DMS114 treated with DMSO at 0.1 percent for 48 hours (cell line): Measurements from ENCODE around the gene NRL.

Source experiments
- DNase-seq: peaks from one replicate; lab custom pipeline; 2025; ENCODE audit not compliant: unreplicated experiment; lab: John Stamatoyannopoulos, UW

Gene NRL

DNA sequence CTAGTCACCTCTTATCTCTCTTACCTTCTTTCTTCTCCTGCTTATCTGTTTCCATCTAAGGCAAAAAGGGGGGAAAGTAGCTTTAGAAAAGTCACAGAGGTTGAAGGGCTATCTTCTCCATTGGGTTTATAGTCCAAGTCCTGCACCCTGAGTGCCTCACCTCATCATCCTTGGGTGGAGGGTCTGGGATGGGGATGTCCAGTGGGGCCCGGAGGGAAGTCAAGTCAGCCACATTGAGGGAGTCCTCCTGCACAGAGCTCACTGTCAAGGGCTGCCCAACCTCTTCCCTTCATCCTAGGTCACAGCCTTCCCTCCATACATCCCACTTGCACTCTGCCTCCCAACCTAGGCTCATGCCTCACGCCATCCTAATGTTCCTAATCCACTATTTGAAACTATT lies 30.5 kb upstream of the NRL start:
- DNase-seq: no peak

DNA sequence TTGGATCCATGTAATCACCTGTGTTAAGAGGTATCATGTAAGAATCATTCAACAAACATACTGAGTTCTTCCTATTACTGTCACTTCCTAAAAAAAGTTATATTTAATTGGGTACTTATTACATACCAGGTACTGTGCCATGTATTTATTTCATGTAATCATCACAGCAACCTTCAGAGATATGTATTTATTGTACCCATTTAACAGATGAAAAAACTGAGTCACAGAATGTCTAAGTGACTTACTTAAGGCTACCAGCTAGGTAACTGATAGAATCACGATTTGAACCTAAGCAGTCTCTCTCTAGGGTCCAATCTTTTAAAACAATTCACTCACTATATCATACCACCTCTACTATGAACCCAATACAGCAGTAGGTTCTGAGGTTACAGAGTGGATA lies 29.7 kb upstream of the NRL start:
- no peak for DNase-seq

DNA sequence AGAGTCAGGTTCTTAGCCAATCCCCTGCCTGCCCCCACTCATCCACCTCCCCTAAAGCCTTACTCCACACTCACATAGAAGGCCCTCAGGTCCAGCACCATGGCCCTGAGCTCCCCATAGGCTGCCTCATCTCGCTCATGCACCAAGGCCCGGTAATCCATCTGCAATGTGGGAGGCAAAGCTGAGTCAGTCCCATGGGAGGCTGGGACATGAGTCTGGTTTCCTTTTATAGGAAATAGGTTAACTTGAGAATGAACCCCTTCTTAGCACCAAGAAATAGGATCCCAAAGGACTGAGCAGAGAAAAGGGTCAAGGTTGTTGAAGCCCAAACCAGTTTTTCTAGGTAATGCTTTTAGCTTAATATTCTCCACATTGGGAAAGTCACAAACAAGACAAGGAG lies 28.8 kb upstream of the NRL start:
- DNase-seq: no peak

DNA sequence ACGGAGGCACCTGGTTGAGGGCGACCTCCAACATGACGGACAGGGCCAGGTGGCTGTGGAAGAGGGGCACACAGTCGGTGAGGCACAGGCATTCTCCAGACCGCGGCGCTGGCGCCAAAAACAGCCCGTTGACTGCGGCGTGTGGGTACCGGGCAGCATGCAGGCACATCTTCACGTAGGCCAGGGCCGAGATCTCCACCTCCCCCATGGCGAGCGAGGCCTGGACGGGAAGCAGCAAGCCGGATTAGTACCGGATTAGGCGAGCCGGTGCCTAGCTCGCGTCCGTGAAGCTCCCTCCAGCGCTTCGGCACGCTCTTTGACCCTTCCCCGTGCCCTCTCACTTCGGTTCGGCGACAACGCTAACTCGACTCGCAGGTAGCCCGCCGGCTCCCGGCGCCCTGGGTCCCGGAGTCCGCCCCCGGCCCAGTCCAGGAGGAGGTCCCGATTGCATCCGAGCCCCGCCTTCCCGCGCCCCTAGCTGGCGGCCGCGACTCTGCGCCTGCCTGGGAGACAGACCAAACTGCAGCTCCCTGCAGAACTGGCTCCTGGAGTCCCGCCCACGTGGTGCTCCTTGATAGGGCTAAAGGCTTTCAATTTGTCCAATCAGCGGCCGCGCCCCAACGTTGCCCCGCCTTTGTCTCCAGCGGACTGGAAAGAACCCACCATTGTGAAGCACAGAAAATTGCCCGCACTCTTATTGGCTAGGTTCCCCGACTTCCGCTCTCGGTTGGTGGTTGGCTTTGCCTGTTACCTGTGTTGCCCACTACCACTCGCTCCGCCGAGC lies 26.5 kb upstream of the NRL start, which contains the start of gene EMC9:
Gene EMC9, minus strand, starts transcription at position 495 of the 784 bp plus-strand sequence. Its CDS starts 287 bp downstream, at position 208.
- peak; percentile 98 for DNase-seq

DNA sequence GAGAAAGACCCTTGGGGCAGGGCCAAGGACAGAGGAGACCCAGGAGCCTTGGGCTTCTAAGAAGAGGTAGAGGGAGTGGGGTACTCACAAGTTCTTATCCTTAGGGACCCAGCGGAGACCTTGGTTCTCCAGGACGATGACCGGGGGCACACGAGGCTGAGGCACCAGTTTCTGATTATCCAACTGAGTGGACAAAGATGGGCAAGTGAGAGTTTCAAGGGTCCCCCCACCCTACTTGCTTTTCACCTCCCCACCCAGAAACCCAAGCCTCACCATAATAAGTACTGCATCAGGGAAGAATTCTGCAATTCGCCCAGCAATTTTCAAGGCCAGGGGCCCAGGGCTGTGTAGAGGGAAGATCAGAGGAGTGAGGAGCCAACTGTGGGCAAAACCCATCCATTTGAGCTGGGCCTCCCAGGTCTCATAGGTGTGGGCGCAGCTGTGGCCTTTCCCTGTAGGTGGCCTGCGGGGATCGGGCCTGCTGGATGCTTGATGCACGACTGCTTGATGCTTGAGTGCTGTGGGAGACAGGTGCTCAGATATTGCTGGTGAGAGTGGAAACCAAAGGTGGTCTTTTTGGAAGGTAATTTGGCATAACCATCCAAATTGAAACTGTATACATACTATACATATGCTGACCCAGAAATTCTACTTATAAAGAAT lies 24.7 kb upstream of the NRL start:
- DNase-seq: no peak

DNA sequence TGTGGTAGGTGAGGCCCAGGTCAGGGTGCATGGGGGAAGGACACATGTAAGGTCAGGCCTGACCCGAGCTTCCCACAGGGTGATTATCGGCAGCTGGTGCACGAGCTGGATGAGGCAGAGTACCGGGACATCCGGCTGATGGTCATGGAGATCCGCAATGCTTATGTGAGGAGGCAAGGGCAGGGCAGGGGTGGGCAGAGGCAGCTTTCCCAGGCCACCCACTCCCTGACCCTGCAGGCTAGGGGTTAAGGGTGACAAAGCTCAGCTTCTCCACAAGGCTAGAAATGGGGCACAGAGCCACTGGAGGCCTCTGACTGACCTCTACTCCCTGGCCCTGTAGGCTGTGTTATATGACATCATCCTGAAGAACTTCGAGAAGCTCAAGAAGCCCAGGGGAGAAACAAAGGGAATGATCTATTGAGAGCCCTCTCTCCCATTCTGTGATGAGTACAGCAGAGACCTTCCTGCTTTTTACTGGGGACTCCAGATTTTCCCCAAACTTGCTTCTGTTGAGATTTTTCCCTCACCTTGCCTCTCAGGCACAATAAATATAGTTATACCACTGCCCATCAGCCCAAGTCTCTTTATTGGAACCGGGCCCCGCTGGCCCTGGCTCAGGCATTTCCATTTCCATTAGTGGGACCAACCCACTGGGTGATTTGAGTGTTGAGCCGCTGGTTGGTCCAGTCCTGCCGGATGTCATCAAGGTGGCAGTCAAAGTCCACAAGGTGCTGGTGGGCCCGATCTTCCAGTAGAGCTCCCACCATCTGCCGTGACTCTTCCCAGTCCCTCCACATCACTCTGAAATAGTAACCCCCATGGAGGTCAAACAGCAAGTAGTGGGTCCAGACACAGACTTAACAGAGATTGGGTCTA lies 23.9 kb upstream of the NRL start:
- no peak for DNase-seq

DNA sequence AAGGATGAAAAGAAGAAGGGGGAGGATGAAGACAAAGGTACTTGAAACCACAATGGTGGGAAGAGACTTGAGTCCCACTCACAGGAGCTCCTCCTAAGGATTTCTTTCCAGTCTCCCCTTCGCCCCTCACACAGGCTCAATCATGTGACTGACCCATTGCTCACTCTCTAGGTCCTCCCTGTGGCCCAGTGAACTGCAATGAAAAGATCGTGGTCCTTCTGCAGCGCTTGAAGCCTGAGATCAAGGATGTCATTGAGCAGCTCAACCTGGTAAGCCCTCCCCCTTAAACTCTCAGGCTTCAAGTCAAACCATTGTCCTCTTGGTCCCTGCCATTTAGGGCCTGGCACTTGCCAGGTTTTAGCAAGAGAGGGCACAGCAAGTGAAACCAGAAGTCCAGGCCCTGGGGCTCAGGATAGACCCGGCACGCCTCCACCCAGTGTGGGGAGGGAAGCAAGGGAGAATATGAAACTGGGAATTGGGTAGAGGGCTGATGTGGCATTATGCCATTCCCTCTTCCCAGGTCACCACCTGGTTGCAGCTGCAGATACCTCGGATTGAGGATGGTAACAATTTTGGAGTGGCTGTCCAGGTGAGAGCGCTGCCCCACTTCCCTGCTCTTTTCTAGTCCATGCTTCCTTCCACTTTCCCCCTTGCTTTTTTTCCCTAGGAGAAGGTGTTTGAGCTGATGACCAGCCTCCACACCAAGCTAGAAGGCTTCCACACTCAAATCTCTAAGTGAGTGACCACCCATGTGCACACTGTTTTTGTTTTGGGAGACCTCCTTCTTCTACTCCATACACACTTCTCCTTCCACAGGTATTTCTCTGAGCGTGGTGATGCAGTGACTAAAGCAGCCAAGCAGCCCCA lies 23.0 kb upstream of the NRL start:
- no peak for DNase-seq

DNA sequence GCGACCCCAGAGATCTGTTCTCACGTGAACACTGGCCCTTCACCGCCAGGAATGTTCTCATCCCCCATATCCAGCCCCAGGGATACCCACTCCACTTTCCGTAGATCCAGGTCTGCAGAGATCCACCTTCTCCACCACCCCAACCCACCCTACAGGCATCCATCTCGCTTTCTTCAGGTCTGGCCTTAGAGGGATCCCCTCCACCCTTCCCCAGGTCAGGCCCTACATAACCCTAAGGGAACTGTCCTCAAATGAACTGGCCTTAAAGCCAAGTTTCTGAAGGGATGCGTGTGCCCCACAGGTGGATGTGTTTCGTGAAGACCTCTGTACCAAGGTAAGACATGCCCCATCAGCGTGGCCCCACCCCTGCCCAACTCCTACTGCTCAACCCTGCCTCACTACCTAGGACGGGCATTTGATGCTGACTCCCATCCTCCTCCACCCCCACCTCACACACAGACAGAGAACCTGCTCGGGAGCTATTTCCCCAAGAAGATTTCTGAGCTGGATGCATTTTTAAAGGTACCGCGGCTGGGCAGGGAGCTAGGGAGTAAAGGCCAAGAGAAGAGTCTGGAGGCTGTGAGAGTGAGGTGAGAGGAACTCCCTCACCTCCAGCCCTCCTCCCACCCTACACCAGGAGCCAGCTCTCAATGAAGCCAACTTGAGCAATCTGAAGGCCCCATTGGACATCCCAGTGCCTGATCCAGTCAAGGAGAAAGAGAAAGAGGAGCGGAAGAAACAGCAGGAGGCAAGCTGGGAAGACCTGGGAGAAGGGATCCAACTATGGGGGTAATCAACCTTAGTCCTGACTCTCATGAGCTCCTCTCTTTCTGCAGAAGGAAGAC lies 22.2 kb upstream of the NRL start:
- DNase-seq: no peak

DNA sequence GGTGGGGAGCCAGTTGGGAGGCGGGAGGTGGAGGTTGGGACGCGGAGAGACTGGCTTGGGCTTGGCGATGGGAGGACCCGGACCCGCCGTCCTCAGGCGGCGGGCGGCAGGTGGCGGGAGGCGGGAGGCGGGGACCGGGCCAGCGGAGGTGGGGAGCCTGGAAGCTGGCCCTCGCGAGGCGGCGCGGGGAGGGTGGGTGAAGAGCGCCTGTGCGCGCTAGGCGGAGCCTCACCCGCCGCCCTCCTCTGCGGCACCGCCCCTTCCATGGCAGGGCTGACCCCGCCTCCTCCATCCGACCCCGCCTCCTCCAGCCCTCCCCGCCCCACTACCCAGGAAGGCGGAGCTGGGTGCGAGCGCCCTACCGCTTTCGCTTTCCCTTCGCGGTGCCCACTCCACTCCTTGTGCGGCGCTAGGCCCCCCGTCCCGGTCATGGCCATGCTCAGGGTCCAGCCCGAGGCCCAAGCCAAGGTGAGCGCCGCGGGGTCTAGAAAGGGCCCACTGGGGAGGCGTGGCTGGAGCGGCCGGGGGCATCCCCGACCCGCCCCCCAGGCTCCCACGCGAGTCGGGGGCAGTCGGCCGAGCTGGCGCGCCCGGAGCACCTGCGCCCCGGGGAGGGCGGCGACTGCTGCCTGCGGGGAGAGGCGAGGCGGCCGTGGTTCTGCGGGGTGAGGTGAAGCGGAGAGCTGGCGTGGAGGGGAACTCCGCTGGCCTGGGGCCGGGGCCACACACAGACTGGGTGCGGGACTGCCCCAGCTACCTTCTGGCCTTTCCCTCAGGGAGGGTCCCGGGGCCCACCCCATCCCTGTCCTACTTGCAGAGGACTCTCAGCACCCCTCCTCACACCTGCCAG lies 21.3 kb upstream of the NRL start, which contains the start of gene PSME1:
Gene PSME1, plus strand, starts transcription at position 361 of the 850 bp plus-strand sequence. Its CDS starts 69 bp downstream, at position 430.
- DNase-seq: peak; percentile 69

DNA sequence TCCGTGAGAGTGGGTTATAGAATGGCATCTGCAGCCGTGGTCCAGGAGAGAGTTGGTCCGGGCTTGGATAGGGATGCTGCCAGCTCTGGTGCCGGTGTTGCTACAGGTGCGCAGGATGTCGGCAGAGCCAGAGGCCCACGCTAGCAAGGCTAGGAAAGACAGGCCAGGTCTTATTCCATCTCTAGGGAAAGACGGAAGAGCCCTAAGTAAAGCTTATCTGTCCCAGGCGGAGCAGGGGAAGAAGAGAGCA lies 20.8 kb upstream of the NRL start:
- DNase-seq: no peak

DNA sequence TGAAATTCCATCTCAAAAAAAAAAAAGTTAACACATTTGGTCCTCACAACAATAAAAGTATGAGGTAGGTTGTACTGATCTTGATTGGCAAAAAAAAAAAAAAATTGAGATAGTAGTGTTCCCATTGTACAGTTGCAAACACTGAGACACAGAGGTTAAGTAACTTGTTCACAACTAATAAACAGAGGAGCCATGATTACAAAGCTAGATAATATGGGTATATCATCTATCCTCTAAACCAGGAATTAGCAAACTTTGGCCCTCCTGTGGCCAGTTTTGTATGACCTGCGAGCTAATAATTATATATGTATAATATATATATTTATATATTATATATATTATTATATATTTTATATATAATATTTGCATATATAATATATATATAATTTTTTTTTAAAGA lies 19.0 kb upstream of the NRL start:
- DNase-seq: no peak

DNA sequence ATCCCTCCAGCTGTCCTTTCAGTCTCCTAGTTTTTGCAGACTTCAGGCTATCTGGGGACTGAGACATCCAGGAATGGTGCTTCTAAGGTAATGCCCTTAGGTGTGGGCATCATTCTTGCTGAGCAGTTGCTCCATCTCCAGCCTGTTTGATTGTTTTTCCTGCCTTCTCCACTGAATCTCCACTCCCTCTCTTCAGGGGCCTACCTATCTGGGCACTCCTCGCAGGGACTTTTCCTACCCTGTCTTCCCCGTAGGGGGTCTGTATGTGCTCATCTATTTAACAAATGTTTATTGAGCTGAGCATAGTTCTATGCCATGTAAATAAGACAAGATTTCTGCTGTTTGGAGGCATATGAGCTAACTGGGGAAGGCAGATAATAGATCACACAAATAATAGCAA lies 18.2 kb upstream of the NRL start:
- DNase-seq: no peak

DNA sequence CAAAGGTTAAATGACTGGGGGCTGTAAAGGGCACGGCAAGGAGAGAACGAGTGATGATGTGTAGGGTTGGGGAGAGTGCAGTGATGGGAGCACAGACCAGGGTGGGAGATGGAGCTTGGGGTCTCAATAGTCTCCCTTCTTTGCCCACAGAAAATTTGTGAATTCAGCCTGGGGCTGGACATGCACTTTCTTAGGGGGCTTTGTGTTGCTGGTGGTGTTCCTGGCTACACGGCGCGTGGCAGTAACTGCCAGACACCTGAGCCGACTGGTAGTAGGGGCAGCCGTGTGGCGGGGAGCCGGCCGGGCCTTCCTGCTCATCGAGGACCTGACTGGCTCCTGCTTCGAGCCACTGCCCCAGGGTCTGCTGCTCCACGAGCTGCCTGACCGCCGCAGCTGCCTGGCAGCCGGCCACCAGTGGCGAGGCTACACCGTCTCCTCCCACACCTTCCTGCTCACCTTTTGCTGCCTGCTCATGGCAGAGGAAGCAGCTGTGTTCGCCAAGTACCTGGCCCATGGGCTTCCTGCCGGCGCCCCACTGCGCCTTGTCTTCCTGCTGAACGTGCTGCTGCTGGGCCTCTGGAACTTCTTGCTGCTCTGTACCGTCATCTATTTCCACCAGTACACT lies 17.4 kb upstream of the NRL start:
- no peak for DNase-seq

DNA sequence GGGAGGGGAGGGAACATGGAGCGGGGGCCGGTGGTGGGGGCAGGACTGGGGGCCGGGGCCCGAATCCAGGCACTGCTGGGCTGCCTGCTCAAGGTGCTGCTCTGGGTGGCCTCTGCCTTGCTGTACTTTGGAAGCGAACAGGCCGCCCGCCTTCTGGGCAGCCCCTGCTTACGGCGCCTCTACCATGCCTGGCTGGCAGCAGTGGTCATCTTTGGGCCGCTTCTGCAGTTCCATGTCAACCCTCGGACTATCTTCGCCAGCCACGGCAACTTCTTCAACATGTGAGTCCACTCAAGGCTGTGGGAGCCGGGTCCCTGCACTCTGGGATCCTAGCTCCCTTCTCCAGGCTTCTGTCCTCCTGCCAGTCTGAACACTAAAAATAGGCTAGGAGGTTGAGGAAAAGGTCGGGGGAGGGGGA lies 16.8 kb upstream of the NRL start:
- no peak for DNase-seq

DNA sequence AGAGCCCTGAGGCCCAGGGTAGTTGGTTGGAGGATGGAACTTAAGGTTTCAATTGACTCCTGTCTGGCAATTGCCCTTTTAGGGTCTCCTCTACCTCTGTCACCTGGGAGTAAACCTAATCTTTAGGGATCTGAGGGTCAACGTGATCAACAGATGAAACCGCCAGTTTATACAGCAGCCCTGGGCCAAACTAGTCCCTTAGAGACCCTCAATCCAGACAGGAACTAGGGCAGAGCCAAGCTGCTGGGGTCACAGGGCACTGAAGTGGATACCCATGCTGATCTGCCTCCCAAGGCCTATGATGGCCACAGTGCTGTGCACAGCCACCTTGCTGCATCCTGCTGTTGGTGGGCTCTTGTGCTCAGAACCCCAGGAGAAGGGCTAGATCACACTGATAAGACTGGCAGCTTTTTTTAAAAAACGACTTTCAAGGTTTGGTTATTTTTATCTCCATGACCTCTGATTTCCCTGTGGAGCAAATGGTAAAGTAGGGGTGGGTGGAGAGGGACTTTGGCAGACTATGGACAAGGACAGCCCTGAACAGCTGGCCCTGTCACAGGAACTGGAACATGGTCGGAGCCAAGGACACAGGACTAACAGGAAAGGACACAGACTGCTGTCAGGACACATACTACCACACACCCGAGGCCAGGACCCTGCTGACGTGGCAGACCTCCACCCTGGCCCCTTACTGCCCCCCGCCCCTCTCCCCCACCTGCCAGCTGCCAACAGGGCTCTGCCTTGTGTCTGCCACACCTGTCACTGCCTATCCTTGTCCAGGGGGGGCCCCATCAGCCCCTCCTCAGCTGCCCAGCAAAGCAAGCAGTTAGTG lies 16.2 kb upstream of the NRL start:
- DNase-seq: no peak

DNA sequence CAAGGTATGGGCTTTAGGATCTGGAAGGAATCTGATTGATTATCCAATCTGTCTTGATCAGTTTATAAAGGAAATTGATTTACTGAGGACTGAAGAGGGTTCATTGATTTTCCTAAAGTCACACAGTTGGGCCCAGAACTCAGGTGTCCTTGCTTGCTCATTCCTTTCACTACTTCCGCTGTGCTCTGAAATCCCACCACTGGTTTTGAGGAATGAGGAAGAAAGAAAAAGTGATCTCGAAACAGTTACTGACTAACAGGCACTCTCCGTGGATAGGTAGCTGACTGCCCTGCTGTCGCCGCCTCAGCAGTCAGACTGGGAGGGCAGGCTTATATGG lies 15.6 kb upstream of the NRL start, which contains the start of gene FITM1:
Gene FITM1, plus strand, starts transcription at position 280 of the 337 bp plus-strand sequence. CDS start 905 bp downstream, outside the sequence.
- no peak for DNase-seq

DNA sequence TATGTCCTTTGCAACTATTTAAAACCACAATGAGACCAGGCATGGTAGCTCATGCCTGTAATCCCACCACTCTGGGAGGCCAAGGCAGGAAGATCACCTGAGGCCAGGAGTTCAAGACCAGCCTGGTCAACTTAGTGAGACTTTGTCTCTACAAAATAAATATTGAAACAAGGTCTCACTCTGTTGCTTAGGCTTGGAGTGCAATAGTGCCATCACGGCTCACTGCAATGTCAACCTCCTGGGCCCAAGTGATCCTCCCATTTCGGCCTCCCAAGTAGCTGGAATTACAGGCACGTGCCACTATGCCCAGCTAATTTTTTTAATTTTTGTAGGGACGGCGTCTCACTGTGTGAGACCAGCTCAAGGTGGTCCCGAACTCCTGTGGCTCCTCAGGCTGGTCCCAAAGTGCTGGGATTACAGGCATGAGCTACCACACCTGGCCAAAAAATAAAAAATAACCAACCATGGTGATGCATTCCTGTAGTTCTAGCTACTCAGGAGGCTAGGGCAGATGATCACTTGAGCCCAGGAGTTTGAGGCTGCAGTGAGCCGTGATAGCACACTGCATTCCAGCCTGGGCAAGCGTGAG lies 14.8 kb upstream of the NRL start:
- no peak for DNase-seq
